ENCODE measurements around the gene EFR3B. TPM values are rescaled to one million over a fixed set of nuclear protein-coding genes. Genes with fewer than 3 reads are reported as not detected.
"Not testable (repeated sequence)": the region's sequence is repeated elsewhere in the genome, so short reads cannot be mapped to it uniquely, and the experiment has no call there.

EFR3B gene
- total RNA-seq (under 1 TPM; 0.20 to 0.27 TPM), polyA plus RNA-seq (0.16 TPM)

GRCh38 chr2:25041928-25042320 lies at the start of gene EFR3B:
Gene EFR3B (plus strand): TSS chr2:25042076. CDS start chr2:25042313, 237 bp downstream.
- DNase-seq, result peak; percentile 85 to 93 (median 88)
- Mint-ChIP-seq H3K4me1 (peaks cover 18 to 29% (median 20%) of the 10 kb centered on the region in 3 donors), H3K27me3 (peaks cover 35 to 41% of the 10 kb centered on the region in 2 donors), H3K36me3 (no peaks in the 10 kb centered on the region), H3K27ac (peak within 1 kb of the TSS in 4 of 8 donors; percentile 31 to 84 (median 74)), H3K4me3 (peak within 1 kb of the TSS; percentile 80 to 88 (median 83)), H3K9me3 (no peaks in the 10 kb centered on the region)
- CTCF ChIA-PET, result interaction anchor here (0.8 kb wide), 1 partner anchor 13 kb away, joined by 4 read pairs; no protein-coding TSS in a partner anchor
- Histone ChIP-seq H3K27me3 (ENCODE audit: insufficient read depth, low read length, poor library complexity, severe bottlenecking) (peaks cover 31% of the 10 kb centered on the region), H3K36me3 (ENCODE audit: insufficient read depth, low read length) (no peaks in the 10 kb centered on the region), H3K4me3 (ENCODE audit: low read length) (peak within 1 kb of the TSS; percentile 83), H3K4me1 (ENCODE audit: insufficient read depth, low read length) (peaks cover 19% of the 10 kb centered on the region), H3K27ac (ENCODE audit: low read depth, low read length) (no peak within 1 kb of the TSS), H3K9me3 (ENCODE audit: low read length) (no peaks in the 10 kb centered on the region)
- POLR2A ChIA-PET, result no interaction called here

- Histone ChIP-seq H3K4me1 (ENCODE audit: insufficient read depth, low read length) (no peaks in the 10 kb centered on the region), H3K27ac (ENCODE audit: low read depth, low read length) (no peak overlapping the region), H3K36me3 (ENCODE audit: insufficient read depth, low read length) (no peaks in the 10 kb centered on the region), H3K9me3 (ENCODE audit: low read length) (no peaks in the 10 kb centered on the region), H3K4me3 (ENCODE audit: low read length) (no peak overlapping the region), H3K27me3 (ENCODE audit: insufficient read depth, low read length, poor library complexity, severe bottlenecking) (no peaks in the 10 kb centered on the region)
- ChIA-PET POLR2A (no interaction called here), CTCF (interaction anchor here (0.7 kb wide), 2 partner anchors 42 to 136 kb away, joined by 3 read pairs; no protein-coding TSS in a partner anchor)
- H3K9me3 Mint-ChIP-seq, result no peaks in the 10 kb centered on the region
- no peak overlapping the region for H3K27ac Mint-ChIP-seq
- no peaks in the 10 kb centered on the region for H3K4me1 Mint-ChIP-seq
- DNase-seq, result no peak
- peaks cover 10 to 20% of the 10 kb centered on the region in 2 donors for H3K27me3 Mint-ChIP-seq
- no peak overlapping the region for H3K4me3 Mint-ChIP-seq
- H3K36me3 Mint-ChIP-seq, result no peaks in the 10 kb centered on the region
These were observed 48.3 kb upstream of the EFR3B start for GRCh38 chr2:24993406-24994145.

GRCh38 chr2:24994146-24994724 lies 47.6 kb upstream of the EFR3B start:
- H3K9me3 Mint-ChIP-seq, result no peaks in the 10 kb centered on the region
- H3K4me1 Mint-ChIP-seq, result no peaks in the 10 kb centered on the region
- no peak overlapping the region for H3K27ac Mint-ChIP-seq
- POLR2A ChIA-PET, result no interaction called here
- Histone ChIP-seq H3K27me3 (ENCODE audit: insufficient read depth, low read length, poor library complexity, severe bottlenecking) (no peaks in the 10 kb centered on the region), H3K4me1 (ENCODE audit: insufficient read depth, low read length) (no peaks in the 10 kb centered on the region), H3K36me3 (ENCODE audit: insufficient read depth, low read length) (no peaks in the 10 kb centered on the region), H3K9me3 (ENCODE audit: low read length) (no peaks in the 10 kb centered on the region), H3K4me3 (ENCODE audit: low read length) (no peak overlapping the region), H3K27ac (ENCODE audit: low read depth, low read length) (no peak overlapping the region)
- peaks cover 10 to 20% of the 10 kb centered on the region in 2 donors for H3K27me3 Mint-ChIP-seq
- no peak for DNase-seq
- H3K36me3 Mint-ChIP-seq, result no peaks in the 10 kb centered on the region
- CTCF ChIA-PET, result interaction anchor here (0.7 kb wide), 1 partner anchor 293 kb away, joined by 3 read pairs; no protein-coding TSS in a partner anchor
- H3K4me3 Mint-ChIP-seq, result no peak overlapping the region

GRCh38 chr2:24999097-24999496 lies 42.8 kb upstream of the EFR3B start:
- peaks cover 7 to 25% of the 10 kb centered on the region in 2 donors for H3K27me3 Mint-ChIP-seq
- H3K4me1 Mint-ChIP-seq; H3K27ac ChIP-seq (ENCODE audit: low read depth, low read length); H3K27me3 ChIP-seq (ENCODE audit: insufficient read depth, low read length, poor library complexity, severe bottlenecking); CTCF ChIA-PET; H3K36me3 ChIP-seq (ENCODE audit: insufficient read depth, low read length); H3K4me1 ChIP-seq (ENCODE audit: insufficient read depth, low read length); H3K4me3 Mint-ChIP-seq; H3K9me3 Mint-ChIP-seq; H3K36me3 Mint-ChIP-seq; H3K4me3 ChIP-seq (ENCODE audit: low read length); DNase-seq; H3K27ac Mint-ChIP-seq; POLR2A ChIA-PET; H3K9me3 ChIP-seq (ENCODE audit: low read length): not testable (repeated sequence)

GRCh38 chr2:25000036-25000435 lies 41.8 kb upstream of the EFR3B start:
- peaks cover 7 to 25% of the 10 kb centered on the region in 2 donors for H3K27me3 Mint-ChIP-seq
- Histone ChIP-seq H3K4me3 (ENCODE audit: low read length) (no peak overlapping the region), H3K36me3 (ENCODE audit: insufficient read depth, low read length) (no peaks in the 10 kb centered on the region), H3K27me3 (ENCODE audit: insufficient read depth, low read length, poor library complexity, severe bottlenecking) (peaks cover 5% of the 10 kb centered on the region), H3K4me1 (ENCODE audit: insufficient read depth, low read length) (no peaks in the 10 kb centered on the region), H3K27ac (ENCODE audit: low read depth, low read length) (no peak overlapping the region), H3K9me3 (ENCODE audit: low read length) (no peaks in the 10 kb centered on the region)
- no peak overlapping the region for H3K4me3 Mint-ChIP-seq
- POLR2A ChIA-PET, result no interaction called here
- H3K9me3 Mint-ChIP-seq, result no peaks in the 10 kb centered on the region
- H3K36me3 Mint-ChIP-seq, result peaks cover 0 to 3% (median 0%) of the 10 kb centered on the region in 3 donors
- CTCF ChIA-PET, result no interaction called here
- DNase-seq, result no peak
- no peak overlapping the region for H3K27ac Mint-ChIP-seq
- no peaks in the 10 kb centered on the region for H3K4me1 Mint-ChIP-seq

GRCh38 chr2:25000503-25001324 lies 41.2 kb upstream of the EFR3B start:
- CTCF ChIA-PET, result no interaction called here
- Mint-ChIP-seq H3K4me3 (no peak overlapping the region), H3K9me3 (no peaks in the 10 kb centered on the region), H3K27me3 (peaks cover 7 to 30% of the 10 kb centered on the region in 2 donors), H3K27ac (no peak overlapping the region), H3K4me1 (no peaks in the 10 kb centered on the region), H3K36me3 (peaks cover 0 to 3% (median 0%) of the 10 kb centered on the region in 3 donors)
- Histone ChIP-seq H3K36me3 (ENCODE audit: insufficient read depth, low read length) (no peaks in the 10 kb centered on the region), H3K27ac (ENCODE audit: low read depth, low read length) (no peak overlapping the region), H3K27me3 (ENCODE audit: insufficient read depth, low read length, poor library complexity, severe bottlenecking) (peaks cover 5% of the 10 kb centered on the region), H3K4me1 (ENCODE audit: insufficient read depth, low read length) (no peaks in the 10 kb centered on the region), H3K9me3 (ENCODE audit: low read length) (no peaks in the 10 kb centered on the region), H3K4me3 (ENCODE audit: low read length) (no peak overlapping the region)
- DNase-seq, result no peak
- POLR2A ChIA-PET, result no interaction called here

GRCh38 chr2:25001325-25001637 lies 40.6 kb upstream of the EFR3B start:
- Mint-ChIP-seq H3K4me1 (no peaks in the 10 kb centered on the region), H3K27ac (no peak overlapping the region)
- no peak for DNase-seq

GRCh38 chr2:25002066-25002465 lies 39.8 kb upstream of the EFR3B start:
- CTCF ChIA-PET, result no interaction called here
- no peak overlapping the region for H3K4me3 ChIP-seq (ENCODE audit: low read length)
- POLR2A ChIA-PET, result no interaction called here
- H3K4me1 Mint-ChIP-seq, result no peaks in the 10 kb centered on the region
- peaks cover 5 to 30% of the 10 kb centered on the region in 2 donors for H3K27me3 Mint-ChIP-seq
- H3K27ac Mint-ChIP-seq, result no peak overlapping the region
- H3K9me3 ChIP-seq (ENCODE audit: low read length), result no peaks in the 10 kb centered on the region
- H3K36me3 ChIP-seq (ENCODE audit: insufficient read depth, low read length), result no peaks in the 10 kb centered on the region
- no peaks in the 10 kb centered on the region for H3K9me3 Mint-ChIP-seq
- no peak overlapping the region for H3K27ac ChIP-seq (ENCODE audit: low read depth, low read length)
- H3K27me3 ChIP-seq (ENCODE audit: insufficient read depth, low read length, poor library complexity, severe bottlenecking), result peaks cover 5% of the 10 kb centered on the region
- no peak for DNase-seq
- H3K36me3 Mint-ChIP-seq, result peaks cover 0 to 3% (median 0%) of the 10 kb centered on the region in 3 donors
- H3K4me1 ChIP-seq (ENCODE audit: insufficient read depth, low read length), result no peaks in the 10 kb centered on the region
- H3K4me3 Mint-ChIP-seq, result no peak overlapping the region

More at GRCh38 chr2:25001325-25001637, 40.6 kb upstream of the EFR3B start:
- Histone ChIP-seq H3K4me3 (ENCODE audit: low read length) (no peak overlapping the region), H3K27me3 (ENCODE audit: insufficient read depth, low read length, poor library complexity, severe bottlenecking) (peaks cover 5% of the 10 kb centered on the region), H3K9me3 (ENCODE audit: low read length) (no peaks in the 10 kb centered on the region), H3K36me3 (ENCODE audit: insufficient read depth, low read length) (no peaks in the 10 kb centered on the region), H3K4me1 (ENCODE audit: insufficient read depth, low read length) (no peaks in the 10 kb centered on the region), H3K27ac (ENCODE audit: low read depth, low read length) (no peak overlapping the region)
- CTCF ChIA-PET, result no interaction called here
- Mint-ChIP-seq H3K27me3 (peaks cover 7 to 30% of the 10 kb centered on the region in 2 donors), H3K4me3 (no peak overlapping the region), H3K36me3 (peaks cover 0 to 3% (median 0%) of the 10 kb centered on the region in 3 donors), H3K9me3 (no peaks in the 10 kb centered on the region)
- POLR2A ChIA-PET, result no interaction called here
